ENCODE measurements around the gene PRR7. TPM values are rescaled to one million over a fixed set of nuclear protein-coding genes. Genes with fewer than 3 reads are reported as not detected.
A peak's percentile ranks its signal among the peaks of the same experiment; 100 is the strongest.

PRR7 gene
- total RNA-seq, 4 donors from 2014 or later = 1.4 to 4.7 (median 4.2) TPM

DNA sequence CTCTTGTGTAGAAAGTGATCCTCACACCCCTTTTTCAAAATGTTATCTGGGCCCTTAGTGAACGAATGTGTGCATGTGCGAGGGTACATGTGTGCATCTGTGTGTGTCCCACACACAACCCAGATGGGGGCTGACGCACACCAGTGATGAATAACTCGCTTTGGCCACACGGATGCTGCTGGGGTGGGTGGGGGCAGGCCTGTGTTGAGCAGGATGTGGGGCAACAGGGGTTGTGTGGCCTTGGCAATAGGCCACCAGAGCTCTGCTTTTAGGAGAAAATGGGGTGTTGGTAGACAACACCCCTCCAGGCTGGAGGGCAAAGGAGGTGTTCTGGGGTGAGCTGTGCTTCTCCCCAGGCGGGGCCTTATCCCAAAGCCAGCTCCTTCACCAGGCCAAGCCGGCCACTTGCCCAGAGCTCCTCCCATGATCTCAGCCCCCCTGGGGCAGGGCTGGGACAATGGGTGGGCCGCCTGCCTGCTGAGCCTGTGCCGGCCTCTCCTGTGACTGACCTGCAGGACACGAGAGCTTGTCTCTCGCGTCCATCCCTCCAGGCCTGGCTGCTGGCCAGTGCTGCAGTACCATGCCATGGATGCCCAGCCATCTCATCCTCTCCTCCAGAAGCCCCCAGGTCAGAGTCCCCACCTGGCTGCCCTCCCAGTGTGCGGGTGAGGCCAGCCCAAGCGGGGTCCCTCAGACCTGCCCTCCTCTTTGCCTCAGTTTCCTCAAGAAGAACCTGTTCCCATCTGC lies 25.2 kb downstream of the PRR7 start:
- H3K27ac ChIP-seq = peak overlapping the region in 1 of 3 donors; percentile 24
- WGBS, 2 donors = 68 to 89% methylated on average over 7 to 11 of the region's 14 CpGs
- H3K9me3 ChIP-seq = no peaks in the 10 kb centered on the region
- peaks cover 7 to 12% of the 10 kb centered on the region in 2 donors for H3K36me3 ChIP-seq
- TF ChIP-seq POLR2A (IDR thresholded peaks at IDR 0.05) = no peak
- TF ChIP-seq, protein P1, sequence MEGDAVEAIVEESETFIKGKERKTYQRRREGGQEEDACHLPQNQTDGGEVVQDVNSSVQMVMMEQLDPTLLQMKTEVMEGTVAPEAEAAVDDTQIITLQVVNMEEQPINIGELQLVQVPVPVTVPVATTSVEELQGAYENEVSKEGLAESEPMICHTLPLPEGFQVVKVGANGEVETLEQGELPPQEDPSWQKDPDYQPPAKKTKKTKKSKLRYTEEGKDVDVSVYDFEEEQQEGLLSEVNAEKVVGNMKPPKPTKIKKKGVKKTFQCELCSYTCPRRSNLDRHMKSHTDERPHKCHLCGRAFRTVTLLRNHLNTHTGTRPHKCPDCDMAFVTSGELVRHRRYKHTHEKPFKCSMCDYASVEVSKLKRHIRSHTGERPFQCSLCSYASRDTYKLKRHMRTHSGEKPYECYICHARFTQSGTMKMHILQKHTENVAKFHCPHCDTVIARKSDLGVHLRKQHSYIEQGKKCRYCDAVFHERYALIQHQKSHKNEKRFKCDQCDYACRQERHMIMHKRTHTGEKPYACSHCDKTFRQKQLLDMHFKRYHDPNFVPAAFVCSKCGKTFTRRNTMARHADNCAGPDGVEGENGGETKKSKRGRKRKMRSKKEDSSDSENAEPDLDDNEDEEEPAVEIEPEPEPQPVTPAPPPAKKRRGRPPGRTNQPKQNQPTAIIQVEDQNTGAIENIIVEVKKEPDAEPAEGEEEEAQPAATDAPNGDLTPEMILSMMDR (IDR thresholded peaks at IDR 0.05) = no peak
- no peaks in the 10 kb centered on the region for H3K27me3 ChIP-seq
- peaks cover 12 to 32% of the 10 kb centered on the region in 2 donors for H3K4me1 ChIP-seq
- peak in 1 of 2 donors; percentile 14 for DNase-seq
- peak overlapping the region in 1 of 3 donors; percentile 77 for H3K4me3 ChIP-seq (replicated peaks in 1 of 3)
- intact Hi-C loops (cut with DNase I) = no loop called here

DNA sequence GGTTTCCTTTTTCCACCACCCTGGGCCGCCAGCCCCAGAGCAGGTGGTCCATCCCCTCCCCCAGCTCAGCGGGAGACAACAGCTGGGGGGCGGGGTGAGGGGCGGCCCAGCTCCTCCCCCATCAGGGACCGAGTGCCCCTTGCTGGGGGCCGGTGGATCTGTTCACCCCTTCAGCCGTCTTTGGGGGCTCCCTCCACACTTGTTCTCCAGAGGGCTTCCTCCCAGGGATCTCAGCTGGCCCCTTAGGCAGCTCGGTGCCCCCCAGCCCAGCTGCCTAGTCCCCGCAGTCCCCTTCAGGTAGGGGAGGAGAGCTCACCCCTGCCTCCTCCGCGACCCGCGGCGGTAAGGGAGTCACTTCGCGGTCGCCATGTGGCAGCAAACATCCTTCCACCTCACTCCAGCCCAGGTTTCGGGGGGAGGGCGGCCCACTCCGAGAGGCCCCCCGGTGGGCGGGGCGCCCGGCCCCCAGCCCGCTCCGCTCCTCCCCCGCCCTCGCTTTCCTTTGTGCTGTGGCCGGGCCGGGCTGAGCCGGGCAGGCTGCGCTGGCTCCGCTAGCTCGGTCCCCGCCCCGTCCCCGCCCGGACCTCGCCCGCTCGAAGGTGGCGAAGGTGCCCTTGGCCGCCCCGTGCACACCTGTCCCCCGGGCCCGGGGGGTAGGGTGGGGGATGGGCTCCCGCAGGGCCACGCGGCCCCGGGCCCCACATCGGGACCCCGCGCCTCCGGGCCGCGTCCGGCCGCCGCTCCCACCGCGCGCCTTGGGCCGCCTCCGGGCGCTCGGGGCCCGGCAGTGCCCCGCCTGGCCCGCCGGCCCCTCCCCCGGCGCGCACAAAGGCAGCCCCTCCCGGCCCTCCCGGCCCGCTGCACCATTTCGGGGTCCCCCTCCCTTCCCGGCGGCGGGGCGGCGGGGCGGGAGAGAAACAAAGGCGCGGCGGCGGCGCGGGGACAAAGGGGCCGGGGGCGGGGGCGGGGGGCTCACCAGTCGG lies 26.1 kb downstream of the PRR7 start:
- Histone ChIP-seq H3K27ac (peak overlapping the region; percentile 66 to 84 (median 66)), H3K9me3 (no peaks in the 10 kb centered on the region), H3K27me3 (no peaks in the 10 kb centered on the region), H3K4me1 (peaks cover 12 to 38% of the 10 kb centered on the region in 2 donors), H3K36me3 (peaks cover 0 to 4% of the 10 kb centered on the region in 2 donors), H3K4me3 (replicated peaks in 1 of 3) (peak overlapping the region in 2 of 3 donors; percentile 62 to 77)
- WGBS, 2 donors = 0 to 2% methylated on average over 1 to 17 of the region's 93 CpGs
- TF ChIP-seq, protein P1 (IDR thresholded peaks at IDR 0.05) = no peak
- TF ChIP-seq POLR2A (IDR thresholded peaks at IDR 0.05) = no peak
- intact Hi-C loops (cut with DNase I) = no loop called here
- peak; percentile 43 to 56 for DNase-seq

DNA sequence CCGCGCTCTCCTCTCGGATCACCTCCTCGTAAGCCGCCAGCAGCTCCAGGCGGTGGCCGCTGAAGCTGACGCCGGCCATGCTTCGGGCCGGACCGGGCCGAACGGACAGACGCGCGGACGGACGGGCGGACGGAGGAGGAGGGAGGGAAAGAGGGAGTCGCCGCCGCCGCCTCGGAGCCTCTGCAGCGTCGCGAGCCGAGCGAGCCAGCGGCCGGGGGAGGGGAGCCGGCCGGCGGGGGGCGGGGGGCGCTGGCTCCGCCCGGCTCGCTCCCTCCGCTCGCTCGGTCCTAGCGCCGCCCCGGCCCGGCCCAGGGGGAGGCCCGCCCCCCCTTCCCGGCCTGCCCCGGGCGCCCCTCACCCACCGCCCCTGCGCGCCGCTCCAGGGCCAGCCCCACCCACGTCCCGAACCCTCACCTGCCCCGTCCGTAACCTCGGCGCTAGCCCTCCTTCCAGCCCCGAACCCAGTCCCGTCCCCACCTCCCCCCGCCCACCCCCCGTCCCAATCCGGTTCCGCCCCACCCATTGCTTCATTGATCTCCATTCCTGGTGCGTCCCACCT lies 26.9 kb downstream of the PRR7 start, which contains the start of gene DBN1:
Gene DBN1 (minus strand): TSS at position 192 of the 559 bp plus-strand sequence. CDS start 113 bp downstream, at position 79.
- H3K9me3 ChIP-seq = no peaks in the 10 kb centered on the region
- WGBS, 2 donors = 4 to 7% methylated on average over 7 to 12 of the region's 69 CpGs
- TF ChIP-seq, protein P1 (IDR thresholded peaks at IDR 0.05) = no peak
- peak in 1 of 2 donors; percentile 37 for TF ChIP-seq POLR2A (IDR thresholded peaks at IDR 0.05)
- H3K4me3 ChIP-seq (replicated peaks in 1 of 3) = peak within 1 kb of the TSS in 2 of 3 donors; percentile 62 to 77
- intact Hi-C loops (cut with DNase I) = no loop called here
- DNase-seq = peak; percentile 67 to 70
- peak within 1 kb of the TSS; percentile 66 to 84 (median 66) for H3K27ac ChIP-seq
- H3K36me3 ChIP-seq = no peaks in the 10 kb centered on the region
- H3K27me3 ChIP-seq = no peaks in the 10 kb centered on the region
- peaks cover 17 to 46% of the 10 kb centered on the region in 2 donors for H3K4me1 ChIP-seq

DNA sequence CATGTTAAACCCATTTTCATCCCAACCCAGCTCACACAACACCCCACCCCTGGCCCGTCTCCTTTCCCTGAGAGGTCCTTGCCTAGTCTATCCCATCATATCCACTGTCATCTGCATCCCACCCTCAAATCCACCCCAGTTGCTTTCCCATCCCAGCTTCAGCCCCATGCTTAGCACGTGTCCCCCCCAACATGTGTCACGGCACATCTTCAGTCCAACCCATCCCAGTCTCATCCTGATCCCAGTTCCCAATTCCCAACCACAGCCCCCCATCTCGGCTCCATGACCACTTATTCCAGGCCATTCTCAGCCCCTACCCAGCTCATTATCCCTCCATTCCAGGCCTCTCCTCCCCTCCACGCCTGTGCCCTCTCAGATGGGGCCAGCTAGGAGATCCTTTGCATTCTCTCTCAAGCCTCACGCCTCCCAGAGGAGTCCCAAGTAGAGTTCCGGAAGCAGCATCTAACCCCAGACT lies 27.4 kb downstream of the PRR7 start:
- Histone ChIP-seq H3K4me3 (replicated peaks in 1 of 3) (peak overlapping the region in 1 of 3 donors; percentile 77), H3K9me3 (no peaks in the 10 kb centered on the region), H3K27ac (peak overlapping the region in 2 of 3 donors; percentile 66 to 84), H3K36me3 (no peaks in the 10 kb centered on the region), H3K4me1 (peaks cover 22 to 51% of the 10 kb centered on the region in 2 donors), H3K27me3 (no peaks in the 10 kb centered on the region)
- intact Hi-C loops (cut with DNase I) = no loop called here
- WGBS, 2 donors = 53 to 63% methylated on average over 7 of the region's 7 CpGs
- no peak for DNase-seq
- no peak for TF ChIP-seq POLR2A (IDR thresholded peaks at IDR 0.05)
- TF ChIP-seq, protein P1 (IDR thresholded peaks at IDR 0.05) = no peak

Data from thyroid gland (tissue), 4 donors.